HG03280 (cell line): Measurements from ENCODE around the gene C2CD2L.
"Not testable (repeated sequence)": the region's sequence is repeated elsewhere in the genome, so short reads cannot be mapped to it uniquely, and the experiment has no call there.

Experiments used
- ATAC-seq: cut with Tn5 transposase; IDR thresholded peaks from one replicate; pipeline ENCODE4 v1.9.1; 2021; ENCODE audit warnings: mild to moderate bottlenecking, moderate library complexity; ENCODE audit not compliant: unreplicated experiment

The C2CD2L gene

GRCh38 chr11:119113716-119114115 is 6.6 kb downstream of the C2CD2L start:
- no peak for ATAC-seq

GRCh38 chr11:119114351-119114750 is 7.2 kb downstream of the C2CD2L start:
- ATAC-seq = no peak

- no peak for ATAC-seq
Observed at GRCh38 chr11:119115484-119116234, 8.5 kb downstream of the C2CD2L start.

- no peak for ATAC-seq
Observed at GRCh38 chr11:119116235-119116594, 9.1 kb downstream of the C2CD2L start.

- no peak for ATAC-seq
Observed at GRCh38 chr11:119116601-119117000, 9.5 kb downstream of the C2CD2L start.

GRCh38 chr11:119117004-119117706 is 10.0 kb downstream of the C2CD2L start:
- ATAC-seq = no peak

- no peak for ATAC-seq
Observed at GRCh38 chr11:119118227-119118626, 11.1 kb downstream of the C2CD2L start.

- ATAC-seq = no peak
Observed at GRCh38 chr11:119118946-119119345, 11.8 kb downstream of the C2CD2L start.

GRCh38 chr11:119120639-119121007 is 13.5 kb downstream of the C2CD2L start:
- no peak for ATAC-seq

GRCh38 chr11:119121008-119121810 is 14.1 kb downstream of the C2CD2L start, which contains the start of gene HINFP:
Gene HINFP, plus strand, starts transcription at chr11:119121580. Its CDS starts 5,365 bp downstream, at chr11:119126945.
- peak; percentile 96 for ATAC-seq

GRCh38 chr11:119121811-119122124 is 14.6 kb downstream of the C2CD2L start:
- ATAC-seq = no peak

- no peak for ATAC-seq
Observed at GRCh38 chr11:119125821-119126220, 18.7 kb downstream of the C2CD2L start.

GRCh38 chr11:119126675-119127268 is 19.6 kb downstream of the C2CD2L start:
- ATAC-seq = no peak

- no peak for ATAC-seq
Observed at GRCh38 chr11:119130662-119131061, 23.5 kb downstream of the C2CD2L start.

- ATAC-seq = no peak
Observed at GRCh38 chr11:119134389-119134978, 27.3 kb downstream of the C2CD2L start.

GRCh38 chr11:119139276-119139675 is 32.1 kb downstream of the C2CD2L start:
- ATAC-seq = not testable (repeated sequence)

GRCh38 chr11:119144825-119145486 is 37.8 kb downstream of the C2CD2L start:
- peak; percentile 73 for ATAC-seq

- ATAC-seq = no peak
Observed at GRCh38 chr11:119145551-119145950, 38.4 kb downstream of the C2CD2L start.

GRCh38 chr11:119147604-119148333 is 40.6 kb downstream of the C2CD2L start:
- no peak for ATAC-seq

- ATAC-seq = no peak
Observed at GRCh38 chr11:119148720-119149017, 41.5 kb downstream of the C2CD2L start.
